ENCODE results near the gene NINJ1.

DNA sequence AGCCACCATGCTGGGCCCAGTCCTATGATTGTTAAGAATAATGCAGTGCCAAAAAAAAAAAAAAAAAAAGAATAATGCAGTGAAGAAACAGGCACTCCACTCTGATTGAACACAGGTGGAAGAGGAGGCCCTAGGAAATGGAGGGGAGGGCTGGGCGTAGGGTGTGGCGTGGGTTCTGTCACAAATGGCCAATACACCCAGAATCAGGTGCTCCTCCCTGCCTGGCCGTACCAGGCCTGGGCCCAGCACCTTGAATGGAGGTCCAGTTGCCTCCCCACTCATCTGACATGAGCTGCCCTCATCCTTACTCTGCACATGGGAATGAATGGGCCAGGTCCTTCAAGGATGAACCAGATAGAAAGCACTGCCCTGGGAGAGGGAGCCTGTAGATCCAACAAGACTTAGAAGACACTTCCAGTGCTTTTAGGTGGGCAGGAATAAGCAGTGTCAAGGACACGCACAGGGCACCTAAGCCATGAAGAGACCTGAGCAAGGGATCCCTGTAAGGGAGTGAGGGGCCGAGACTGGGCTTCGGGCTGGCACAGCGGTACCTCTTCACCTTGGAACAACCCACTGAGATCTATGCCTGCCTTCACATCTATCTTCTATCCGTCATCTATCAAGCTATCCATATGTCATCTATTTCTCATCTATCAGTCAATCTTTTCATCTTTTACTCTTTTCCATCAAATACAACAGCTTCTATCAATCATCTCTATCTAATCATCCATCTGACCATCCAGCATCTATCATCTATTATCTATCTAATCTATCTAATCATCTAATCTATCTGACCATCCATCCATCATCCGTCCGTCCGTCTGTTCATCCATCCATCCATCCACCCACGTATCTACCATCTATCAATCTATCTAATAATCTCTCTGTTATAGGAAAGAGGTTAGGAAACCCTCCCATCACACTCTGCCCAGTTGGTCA lies 15.9 kb downstream of the NINJ1 start:
- TF ChIP-seq, protein P1, sequence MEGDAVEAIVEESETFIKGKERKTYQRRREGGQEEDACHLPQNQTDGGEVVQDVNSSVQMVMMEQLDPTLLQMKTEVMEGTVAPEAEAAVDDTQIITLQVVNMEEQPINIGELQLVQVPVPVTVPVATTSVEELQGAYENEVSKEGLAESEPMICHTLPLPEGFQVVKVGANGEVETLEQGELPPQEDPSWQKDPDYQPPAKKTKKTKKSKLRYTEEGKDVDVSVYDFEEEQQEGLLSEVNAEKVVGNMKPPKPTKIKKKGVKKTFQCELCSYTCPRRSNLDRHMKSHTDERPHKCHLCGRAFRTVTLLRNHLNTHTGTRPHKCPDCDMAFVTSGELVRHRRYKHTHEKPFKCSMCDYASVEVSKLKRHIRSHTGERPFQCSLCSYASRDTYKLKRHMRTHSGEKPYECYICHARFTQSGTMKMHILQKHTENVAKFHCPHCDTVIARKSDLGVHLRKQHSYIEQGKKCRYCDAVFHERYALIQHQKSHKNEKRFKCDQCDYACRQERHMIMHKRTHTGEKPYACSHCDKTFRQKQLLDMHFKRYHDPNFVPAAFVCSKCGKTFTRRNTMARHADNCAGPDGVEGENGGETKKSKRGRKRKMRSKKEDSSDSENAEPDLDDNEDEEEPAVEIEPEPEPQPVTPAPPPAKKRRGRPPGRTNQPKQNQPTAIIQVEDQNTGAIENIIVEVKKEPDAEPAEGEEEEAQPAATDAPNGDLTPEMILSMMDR (IDR thresholded peaks at IDR 0.05): no peak
- TF ChIP-seq POLR2A (IDR thresholded peaks at IDR 0.05): no peak

Data from Peyer's patch (tissue), 4 donors.